Measurements from ENCODE around the gene NEURL3. TPM values are rescaled to one million over a fixed set of nuclear protein-coding genes. Genes with fewer than 3 reads are reported as not detected.

Gene NEURL3
- total and polyA plus RNA-seq, 9 donors: 0.12 to 0.30 (median 0.14) TPM; not detected in 3

GRCh38 chr2:96540136-96540535 lies 35.0 kb upstream of the NEURL3 start:
- peaks cover 8% of the 10 kb centered on the region for H3K36me3 ChIP-seq (ENCODE audit: control insufficient read depth, insufficient read depth, low read length)
- H3K27me3 ChIP-seq (ENCODE audit: control insufficient read depth, insufficient read depth, low read length): peaks cover 26% of the 10 kb centered on the region
- 0% methylated on average over 1 of the region's 5 CpGs for WGBS (ENCODE audit: insufficient coverage)
- DNase-seq: no peak
- H3K9me3 ChIP-seq (replicated peaks; ENCODE audit: control insufficient read depth, low read depth, low read length): no peaks in the 10 kb centered on the region
- peaks cover 44% of the 10 kb centered on the region for H3K4me1 ChIP-seq (ENCODE audit: control insufficient read depth, insufficient read depth, low read length)
- H3K27ac ChIP-seq (ENCODE audit: low read length): no peak overlapping the region
- no peak overlapping the region for H3K4me3 ChIP-seq (ENCODE audit: low read length)

- Histone ChIP-seq H3K36me3 (ENCODE audit: control insufficient read depth, insufficient read depth, low read length) (peaks cover 8% of the 10 kb centered on the region), H3K27ac (ENCODE audit: low read length) (peak overlapping the region; percentile 3), H3K4me3 (ENCODE audit: low read length) (no peak overlapping the region), H3K4me1 (ENCODE audit: control insufficient read depth, insufficient read depth, low read length) (peaks cover 51% of the 10 kb centered on the region), H3K27me3 (ENCODE audit: control insufficient read depth, insufficient read depth, low read length) (peaks cover 26% of the 10 kb centered on the region), H3K9me3 (replicated peaks; ENCODE audit: control insufficient read depth, low read depth, low read length) (no peaks in the 10 kb centered on the region)
- DNase-seq: no peak
- 84% methylated on average over 6 of the region's 9 CpGs for WGBS (ENCODE audit: insufficient coverage)
Measured at GRCh38 chr2:96539215-96539920, 34.2 kb upstream of the NEURL3 start.

GRCh38 chr2:96538487-96539214 lies 33.5 kb upstream of the NEURL3 start:
- H3K27me3 ChIP-seq (ENCODE audit: control insufficient read depth, insufficient read depth, low read length): peaks cover 26% of the 10 kb centered on the region
- no peaks in the 10 kb centered on the region for H3K9me3 ChIP-seq (replicated peaks; ENCODE audit: control insufficient read depth, low read depth, low read length)
- DNase-seq: peak; percentile 77
- whole genome bisulfite sequencing (ENCODE audit: insufficient coverage): 9% methylated on average over 14 of the region's 24 CpGs
- H3K4me1 ChIP-seq (ENCODE audit: control insufficient read depth, insufficient read depth, low read length): peaks cover 58% of the 10 kb centered on the region
- H3K27ac ChIP-seq (ENCODE audit: low read length): peak overlapping the region; percentile 59
- peak overlapping the region; percentile 82 for H3K4me3 ChIP-seq (ENCODE audit: low read length)
- H3K36me3 ChIP-seq (ENCODE audit: control insufficient read depth, insufficient read depth, low read length): peaks cover 8% of the 10 kb centered on the region

GRCh38 chr2:96537734-96538486 lies 32.8 kb upstream of the NEURL3 start:
- peak overlapping the region; percentile 59 for H3K27ac ChIP-seq (ENCODE audit: low read length)
- H3K36me3 ChIP-seq (ENCODE audit: control insufficient read depth, insufficient read depth, low read length): peaks cover 3% of the 10 kb centered on the region
- H3K4me3 ChIP-seq (ENCODE audit: low read length): peak overlapping the region; percentile 82
- peaks cover 66% of the 10 kb centered on the region for H3K4me1 ChIP-seq (ENCODE audit: control insufficient read depth, insufficient read depth, low read length)
- H3K9me3 ChIP-seq (replicated peaks; ENCODE audit: control insufficient read depth, low read depth, low read length): no peaks in the 10 kb centered on the region
- peaks cover 26% of the 10 kb centered on the region for H3K27me3 ChIP-seq (ENCODE audit: control insufficient read depth, insufficient read depth, low read length)
- peak; percentile 45 for DNase-seq
- WGBS (ENCODE audit: insufficient coverage): 6% methylated on average over 31 of the region's 36 CpGs

GRCh38 chr2:96537066-96537733 lies 32.0 kb upstream of the NEURL3 start:
- H3K27ac ChIP-seq (ENCODE audit: low read length): peak overlapping the region; percentile 84
- no peaks in the 10 kb centered on the region for H3K36me3 ChIP-seq (ENCODE audit: control insufficient read depth, insufficient read depth, low read length)
- H3K27me3 ChIP-seq (ENCODE audit: control insufficient read depth, insufficient read depth, low read length): peaks cover 26% of the 10 kb centered on the region
- H3K4me1 ChIP-seq (ENCODE audit: control insufficient read depth, insufficient read depth, low read length): peaks cover 73% of the 10 kb centered on the region
- WGBS (ENCODE audit: insufficient coverage): under 1% methylated on average over 59 of the region's 61 CpGs
- H3K9me3 ChIP-seq (replicated peaks; ENCODE audit: control insufficient read depth, low read depth, low read length): no peaks in the 10 kb centered on the region
- DNase-seq: peak; percentile 77
- peak overlapping the region; percentile 82 for H3K4me3 ChIP-seq (ENCODE audit: low read length)

- H3K27me3 ChIP-seq (ENCODE audit: control insufficient read depth, insufficient read depth, low read length): peaks cover 26% of the 10 kb centered on the region
- H3K4me3 ChIP-seq (ENCODE audit: low read length): peak within 1 kb of the TSS; percentile 82
- no peaks in the 10 kb centered on the region for H3K36me3 ChIP-seq (ENCODE audit: control insufficient read depth, insufficient read depth, low read length)
- H3K4me1 ChIP-seq (ENCODE audit: control insufficient read depth, insufficient read depth, low read length): peaks cover 78% of the 10 kb centered on the region
- DNase-seq: peak; percentile 97
- peak within 1 kb of the TSS; percentile 84 for H3K27ac ChIP-seq (ENCODE audit: low read length)
- 1% methylated on average over 69 of the region's 69 CpGs for WGBS (ENCODE audit: insufficient coverage)
- no peaks in the 10 kb centered on the region for H3K9me3 ChIP-seq (replicated peaks; ENCODE audit: control insufficient read depth, low read depth, low read length)
Measured at GRCh38 chr2:96536445-96537065, 31.4 kb upstream of the NEURL3 start, which contains the start of gene ARID5A. TSS of gene ARID5A (plus strand) at chr2:96536752. CDS start at chr2:96536827, 75 bp downstream.

GRCh38 chr2:96535331-96535730 lies 30.2 kb upstream of the NEURL3 start:
- no peak for DNase-seq
- no CpG with 5 or more reads among the region's 4 CpGs for WGBS (ENCODE audit: insufficient coverage)
- Histone ChIP-seq H3K9me3 (replicated peaks; ENCODE audit: control insufficient read depth, low read depth, low read length) (no peaks in the 10 kb centered on the region), H3K4me1 (ENCODE audit: control insufficient read depth, insufficient read depth, low read length) (peaks cover 90% of the 10 kb centered on the region), H3K4me3 (ENCODE audit: low read length) (no peak overlapping the region), H3K36me3 (ENCODE audit: control insufficient read depth, insufficient read depth, low read length) (no peaks in the 10 kb centered on the region), H3K27ac (ENCODE audit: low read length) (no peak overlapping the region), H3K27me3 (ENCODE audit: control insufficient read depth, insufficient read depth, low read length) (peaks cover 26% of the 10 kb centered on the region)

- Histone ChIP-seq H3K27me3 (ENCODE audit: control insufficient read depth, insufficient read depth, low read length) (peaks cover 24% of the 10 kb centered on the region), H3K36me3 (ENCODE audit: control insufficient read depth, insufficient read depth, low read length) (no peaks in the 10 kb centered on the region), H3K4me3 (ENCODE audit: low read length) (no peak overlapping the region), H3K4me1 (ENCODE audit: control insufficient read depth, insufficient read depth, low read length) (peaks cover 90% of the 10 kb centered on the region), H3K9me3 (replicated peaks; ENCODE audit: control insufficient read depth, low read depth, low read length) (no peaks in the 10 kb centered on the region), H3K27ac (ENCODE audit: low read length) (peak overlapping the region; percentile 88)
- WGBS (ENCODE audit: insufficient coverage): 11% methylated on average over 1 of the region's 5 CpGs
- DNase-seq: no peak
Measured at GRCh38 chr2:96534701-96535181, 29.6 kb upstream of the NEURL3 start.

- Histone ChIP-seq H3K4me3 (ENCODE audit: low read length) (no peak overlapping the region), H3K36me3 (ENCODE audit: control insufficient read depth, insufficient read depth, low read length) (no peaks in the 10 kb centered on the region), H3K27ac (ENCODE audit: low read length) (peak overlapping the region; percentile 88), H3K4me1 (ENCODE audit: control insufficient read depth, insufficient read depth, low read length) (peaks cover 90% of the 10 kb centered on the region), H3K27me3 (ENCODE audit: control insufficient read depth, insufficient read depth, low read length) (peaks cover 19% of the 10 kb centered on the region), H3K9me3 (replicated peaks; ENCODE audit: control insufficient read depth, low read depth, low read length) (no peaks in the 10 kb centered on the region)
- DNase-seq: peak; percentile 63
- no CpG with 5 or more reads among the region's 4 CpGs for WGBS (ENCODE audit: insufficient coverage)
Measured at GRCh38 chr2:96534141-96534540, 29.0 kb upstream of the NEURL3 start.
